GM18499 (cell line): ENCODE measurements around the gene ATOX1.
"Not testable (repeated sequence)": the region's sequence is repeated elsewhere in the genome, so short reads cannot be mapped to it uniquely, and the experiment has no call there.

ENCODE experiments used
- ATAC-seq: cut with Tn5 transposase; IDR thresholded peaks from one replicate; pipeline ENCODE4 v1.9.1; 2021; ENCODE audit warnings: moderate number of reproducible peaks; ENCODE audit not compliant: insufficient read depth, unreplicated experiment

Gene ATOX1

GRCh38 chr5:151700296-151700695 is 58.1 kb downstream of the ATOX1 start:
- no peak for ATAC-seq

- ATAC-seq, result no peak
Observed at GRCh38 chr5:151699071-151699901, 59.1 kb downstream of the ATOX1 start.

- ATAC-seq, result not testable (repeated sequence)
Observed at GRCh38 chr5:151698081-151698480, 60.4 kb downstream of the ATOX1 start.

- no peak for ATAC-seq
Observed at GRCh38 chr5:151697452-151697851, 61.0 kb downstream of the ATOX1 start.

- ATAC-seq, result no peak
Observed at GRCh38 chr5:151696470-151697061, 61.9 kb downstream of the ATOX1 start.

GRCh38 chr5:151695464-151695863 is 63.0 kb downstream of the ATOX1 start:
- ATAC-seq, result no peak

GRCh38 chr5:151694035-151694485 is 64.4 kb downstream of the ATOX1 start:
- no peak for ATAC-seq
